ENCODE measurements around the gene P2RX4. TPM values are rescaled to one million over a fixed set of nuclear protein-coding genes. Genes with fewer than 3 reads are reported as not detected.

Gene P2RX4
- total and polyA plus RNA-seq, 3 donors from 2014 or later = 20.2 to 50.0 (median 36.0) TPM

DNA sequence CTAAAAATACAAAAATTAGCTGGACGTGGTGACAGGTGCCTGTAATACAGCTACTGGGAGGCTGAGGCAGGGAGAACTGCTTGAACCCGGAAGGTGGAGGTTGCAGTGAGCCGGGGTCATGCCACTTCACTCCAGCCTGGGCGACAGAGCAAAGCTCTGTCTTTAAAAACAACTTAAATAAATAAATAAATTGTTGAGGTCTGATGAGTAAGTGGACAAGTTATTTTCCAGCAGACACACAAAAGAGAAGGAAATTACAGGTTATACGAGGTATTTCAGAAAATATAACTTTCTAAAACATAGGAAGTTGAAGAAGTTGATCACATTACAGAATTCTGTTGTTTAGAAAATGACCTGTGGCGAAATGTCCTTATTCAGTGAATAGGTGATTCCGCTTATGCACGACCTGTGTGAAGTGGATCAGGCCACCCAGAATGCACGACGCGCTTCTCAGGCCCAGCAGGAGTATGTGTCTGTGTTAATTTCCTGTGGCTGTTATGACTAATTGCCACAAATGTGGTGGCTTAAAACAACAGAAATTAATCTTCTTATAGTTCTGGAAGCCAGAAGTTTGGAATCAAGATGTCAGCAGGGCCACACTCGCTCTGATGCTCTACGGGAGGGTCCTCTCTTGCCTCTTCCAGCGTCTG lies 39.2 kb upstream of the P2RX4 start:
- peaks cover 23% of the 10 kb centered on the region for H3K4me1 ChIP-seq
- H3K27ac ChIP-seq = no peak overlapping the region
- H3K27me3 ChIP-seq = no peaks in the 10 kb centered on the region
- 95% methylated on average over 14 of the region's 14 CpGs for WGBS, 2 donors
- no peaks in the 10 kb centered on the region for H3K36me3 ChIP-seq (ENCODE audit: low read depth, missing control alignments)
- no peaks in the 10 kb centered on the region for H3K9me3 ChIP-seq
- no peak overlapping the region for H3K4me3 ChIP-seq
- intact Hi-C loops (cut with DNase I; ENCODE audit: low total_unique reads) = no loop called here
- TF ChIP-seq, protein P1, sequence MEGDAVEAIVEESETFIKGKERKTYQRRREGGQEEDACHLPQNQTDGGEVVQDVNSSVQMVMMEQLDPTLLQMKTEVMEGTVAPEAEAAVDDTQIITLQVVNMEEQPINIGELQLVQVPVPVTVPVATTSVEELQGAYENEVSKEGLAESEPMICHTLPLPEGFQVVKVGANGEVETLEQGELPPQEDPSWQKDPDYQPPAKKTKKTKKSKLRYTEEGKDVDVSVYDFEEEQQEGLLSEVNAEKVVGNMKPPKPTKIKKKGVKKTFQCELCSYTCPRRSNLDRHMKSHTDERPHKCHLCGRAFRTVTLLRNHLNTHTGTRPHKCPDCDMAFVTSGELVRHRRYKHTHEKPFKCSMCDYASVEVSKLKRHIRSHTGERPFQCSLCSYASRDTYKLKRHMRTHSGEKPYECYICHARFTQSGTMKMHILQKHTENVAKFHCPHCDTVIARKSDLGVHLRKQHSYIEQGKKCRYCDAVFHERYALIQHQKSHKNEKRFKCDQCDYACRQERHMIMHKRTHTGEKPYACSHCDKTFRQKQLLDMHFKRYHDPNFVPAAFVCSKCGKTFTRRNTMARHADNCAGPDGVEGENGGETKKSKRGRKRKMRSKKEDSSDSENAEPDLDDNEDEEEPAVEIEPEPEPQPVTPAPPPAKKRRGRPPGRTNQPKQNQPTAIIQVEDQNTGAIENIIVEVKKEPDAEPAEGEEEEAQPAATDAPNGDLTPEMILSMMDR (IDR thresholded peaks at IDR 0.05) = no peak
- TF ChIP-seq POLR2A (IDR thresholded peaks at IDR 0.05) = no peak
- DNase-seq = no peak

DNA sequence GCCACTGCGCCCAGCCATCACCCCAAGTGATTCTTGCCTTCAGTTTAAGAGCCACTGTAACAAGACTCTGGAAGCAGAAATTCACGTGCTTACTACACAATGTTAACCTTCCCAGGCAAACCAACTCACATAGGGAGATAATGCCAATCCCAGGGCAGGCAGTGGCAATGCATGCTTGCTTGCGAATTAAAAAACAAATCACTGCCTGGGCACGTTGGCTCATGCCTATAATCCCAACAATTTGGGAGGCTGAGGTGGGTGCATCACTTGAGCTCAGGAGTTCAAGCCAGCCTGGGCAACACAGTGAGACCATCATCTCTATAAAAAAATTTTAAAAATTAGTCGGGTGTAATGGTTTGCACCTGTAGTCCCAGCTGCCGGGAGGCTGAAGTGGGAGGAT lies 37.8 kb upstream of the P2RX4 start:
- Histone ChIP-seq H3K4me1 (peaks cover 26% of the 10 kb centered on the region), H3K27ac (no peak overlapping the region), H3K36me3 (ENCODE audit: low read depth, missing control alignments) (no peaks in the 10 kb centered on the region), H3K4me3 (no peak overlapping the region), H3K9me3 (no peaks in the 10 kb centered on the region), H3K27me3 (no peaks in the 10 kb centered on the region)
- TF ChIP-seq, protein P1 (IDR thresholded peaks at IDR 0.05) = no peak
- no peak for TF ChIP-seq POLR2A (IDR thresholded peaks at IDR 0.05)
- 82 to 89% methylated on average over 6 of the region's 6 CpGs for WGBS, 2 donors
- DNase-seq = no peak
- intact Hi-C loops (cut with DNase I; ENCODE audit: low total_unique reads) = no loop called here

DNA sequence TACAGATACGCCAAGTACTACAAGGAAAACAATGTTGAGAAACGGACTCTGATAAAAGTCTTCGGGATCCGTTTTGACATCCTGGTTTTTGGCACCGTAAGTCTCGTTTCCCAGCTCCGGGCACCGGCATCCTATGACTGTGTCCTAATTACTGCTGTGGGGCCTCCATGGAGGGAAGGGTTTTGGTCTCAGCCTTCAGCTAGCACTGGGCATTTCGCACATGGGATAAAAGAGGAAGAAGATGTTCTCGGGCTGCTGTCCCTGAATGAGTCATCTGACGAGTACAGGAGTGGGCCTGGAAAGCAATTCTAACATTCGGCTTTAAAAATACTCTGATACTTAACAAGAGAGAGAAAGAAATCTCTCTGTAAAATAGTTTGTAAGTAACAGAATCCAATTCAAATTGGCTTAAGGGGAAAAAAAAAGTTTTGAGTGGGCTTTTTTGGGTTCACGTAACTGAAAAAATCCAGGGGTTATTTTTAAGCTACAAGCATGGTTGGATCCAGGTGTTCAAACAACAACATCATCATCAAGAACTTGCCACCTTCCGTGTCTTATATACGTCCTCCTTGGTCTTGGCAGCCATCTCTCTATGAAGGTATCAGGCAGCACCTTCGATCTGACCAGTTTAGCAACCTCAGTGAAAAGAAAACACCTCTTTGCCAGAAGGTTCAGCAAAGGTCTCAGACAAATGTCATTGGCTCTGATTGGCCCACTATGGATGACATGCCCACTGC lies 34.4 kb upstream of the P2RX4 start:
- TF ChIP-seq, protein P1 (IDR thresholded peaks at IDR 0.05) = no peak
- TF ChIP-seq POLR2A (IDR thresholded peaks at IDR 0.05) = no peak
- Histone ChIP-seq H3K9me3 (no peaks in the 10 kb centered on the region), H3K4me1 (peaks cover 26% of the 10 kb centered on the region), H3K4me3 (no peak overlapping the region), H3K27me3 (no peaks in the 10 kb centered on the region), H3K36me3 (ENCODE audit: low read depth, missing control alignments) (no peaks in the 10 kb centered on the region), H3K27ac (peak overlapping the region; percentile 35 to 79)
- DNase-seq = peak; percentile 79
- intact Hi-C loops (cut with DNase I; ENCODE audit: low total_unique reads) = no loop called here
- 52 to 56% methylated on average over 16 of the region's 16 CpGs for WGBS, 2 donors

DNA sequence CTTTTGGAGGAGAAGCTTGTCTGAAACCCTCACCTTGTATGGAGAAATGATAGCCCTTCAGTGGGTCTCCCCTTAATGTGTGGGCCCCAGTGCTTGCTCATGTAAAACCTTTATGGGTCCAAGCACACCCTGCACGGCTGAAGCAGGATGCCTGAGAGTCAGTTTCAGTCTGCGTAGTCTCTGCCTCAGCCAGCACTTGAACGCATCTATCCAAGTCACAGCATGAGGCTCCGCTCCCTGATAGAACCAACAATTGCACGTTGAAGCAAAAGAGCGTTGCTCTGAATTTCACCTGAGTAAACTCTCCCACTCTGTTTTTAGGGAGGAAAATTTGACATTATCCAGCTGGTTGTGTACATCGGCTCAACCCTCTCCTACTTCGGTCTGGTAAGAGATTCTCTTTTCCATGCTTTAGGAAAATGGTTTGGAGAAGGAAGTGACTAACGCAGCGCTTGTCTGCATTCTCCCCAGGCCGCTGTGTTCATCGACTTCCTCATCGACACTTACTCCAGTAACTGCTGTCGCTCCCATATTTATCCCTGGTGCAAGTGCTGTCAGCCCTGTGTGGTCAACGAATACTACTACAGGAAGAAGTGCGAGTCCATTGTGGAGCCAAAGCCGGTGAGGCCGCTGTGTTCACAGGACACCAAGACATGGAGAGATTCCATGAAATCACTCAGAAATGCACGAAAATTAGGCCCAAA lies 33.0 kb upstream of the P2RX4 start:
- 69 to 73% methylated on average over 19 of the region's 19 CpGs for WGBS, 2 donors
- no peak overlapping the region for H3K27ac ChIP-seq
- no peak for DNase-seq
- no peaks in the 10 kb centered on the region for H3K27me3 ChIP-seq
- H3K9me3 ChIP-seq = no peaks in the 10 kb centered on the region
- intact Hi-C loops (cut with DNase I; ENCODE audit: low total_unique reads) = no loop called here
- H3K4me1 ChIP-seq = peaks cover 26% of the 10 kb centered on the region
- H3K36me3 ChIP-seq (ENCODE audit: low read depth, missing control alignments) = no peaks in the 10 kb centered on the region
- H3K4me3 ChIP-seq = no peak overlapping the region
- TF ChIP-seq, protein P1 (IDR thresholded peaks at IDR 0.05) = no peak
- TF ChIP-seq POLR2A (IDR thresholded peaks at IDR 0.05) = no peak
